Stomach smooth muscle (tissue), 2 donors: ENCODE results near the gene ADK.
A peak's percentile ranks its signal among the peaks of the same experiment; 100 is the strongest.

Source experiments
- H3K27ac ChIP-seq: one replicate; pipeline ENCODE4 v1.7.0; 2013; ENCODE audit warnings: mild to moderate bottlenecking, low read length, inconsistent platforms
- H3K27me3 ChIP-seq, 2 donors: one replicate each; pipeline ENCODE4 v1.7.0; 2013; ENCODE audit warnings: low read length in 2 of 2; ENCODE audit not compliant: insufficient read depth in 2 of 2, control insufficient read depth in 1 of 2
- H3K36me3 ChIP-seq, 2 donors: one replicate each; pipeline ENCODE4 v1.7.0; 2013; ENCODE audit warnings: low read length in 2 of 2; ENCODE audit not compliant: control insufficient read depth in 2 of 2, insufficient read depth in 2 of 2
- H3K4me1 ChIP-seq: one replicate; pipeline ENCODE4 v1.7.0; 2013; ENCODE audit warnings: low read length; ENCODE audit not compliant: control insufficient read depth, insufficient read depth
- H3K4me3 ChIP-seq, 2 donors: one replicate each; pipeline ENCODE4 v1.7.0; 2013; ENCODE audit warnings: low read length in 2 of 2
- H3K9ac ChIP-seq, 2 donors: one replicate each; pipeline ENCODE4 v1.7.0; 2013; ENCODE audit warnings: low read length in 2 of 2, mild to moderate bottlenecking in 1 of 2
- H3K9me3 ChIP-seq, 2 donors: one replicate each; pipeline ENCODE4 v1.7.0; 2013; ENCODE audit warnings: low read length in 2 of 2; ENCODE audit not compliant: control insufficient read depth in 2 of 2
- donor health status: healthy.
- donor health status: Pancreatic carcinoma.

The ADK gene

GRCh38 chr10:74150990-74151878 lies at the start of gene ADK:
TSS of gene ADK (plus strand) at chr10:74151221. CDS start at chr10:74151279, 58 bp downstream.
- peaks cover 16% of the 10 kb centered on the region for H3K4me1 ChIP-seq
- H3K9ac ChIP-seq, result peak within 1 kb of the TSS; percentile 95 to 96
- peak within 1 kb of the TSS; percentile 95 for H3K27ac ChIP-seq
- H3K27me3 ChIP-seq, result no peaks in the 10 kb centered on the region
- no peaks in the 10 kb centered on the region for H3K36me3 ChIP-seq
- H3K4me3 ChIP-seq, result peak within 1 kb of the TSS; percentile 97
- H3K9me3 ChIP-seq, result no peaks in the 10 kb centered on the region

GRCh38 chr10:74103560-74104258 lies 47.3 kb upstream of the ADK start:
- peaks cover 68 to 74% of the 10 kb centered on the region in 2 donors for H3K36me3 ChIP-seq
- no peak overlapping the region for H3K9ac ChIP-seq
- no peaks in the 10 kb centered on the region for H3K4me1 ChIP-seq
- no peak overlapping the region for H3K27ac ChIP-seq
- no peaks in the 10 kb centered on the region for H3K9me3 ChIP-seq
- no peak overlapping the region for H3K4me3 ChIP-seq
- H3K27me3 ChIP-seq, result no peaks in the 10 kb centered on the region

GRCh38 chr10:74104480-74104879 lies 46.5 kb upstream of the ADK start:
- no peaks in the 10 kb centered on the region for H3K4me1 ChIP-seq
- no peaks in the 10 kb centered on the region for H3K27me3 ChIP-seq
- H3K4me3 ChIP-seq, result no peak overlapping the region
- H3K9me3 ChIP-seq, result no peaks in the 10 kb centered on the region
- no peak overlapping the region for H3K27ac ChIP-seq
- H3K9ac ChIP-seq, result no peak overlapping the region
- H3K36me3 ChIP-seq, result peaks cover 68 to 74% of the 10 kb centered on the region in 2 donors

- Histone ChIP-seq H3K27me3 (no peaks in the 10 kb centered on the region), H3K9ac (no peak overlapping the region), H3K4me1 (no peaks in the 10 kb centered on the region), H3K36me3 (peaks cover 67 to 74% of the 10 kb centered on the region in 2 donors), H3K4me3 (no peak overlapping the region), H3K9me3 (no peaks in the 10 kb centered on the region), H3K27ac (no peak overlapping the region)
Measured at GRCh38 chr10:74104996-74105395, 46.0 kb upstream of the ADK start.

GRCh38 chr10:74107391-74107790 lies 43.6 kb upstream of the ADK start:
- Histone ChIP-seq H3K27ac (no peak overlapping the region), H3K27me3 (no peaks in the 10 kb centered on the region), H3K4me1 (peaks cover under 1% of the 10 kb centered on the region), H3K9me3 (no peaks in the 10 kb centered on the region), H3K36me3 (peaks cover 74 to 84% of the 10 kb centered on the region in 2 donors), H3K4me3 (no peak overlapping the region), H3K9ac (no peak overlapping the region)

GRCh38 chr10:74109452-74109851 lies 41.6 kb upstream of the ADK start:
- no peaks in the 10 kb centered on the region for H3K27me3 ChIP-seq
- peaks cover 19% of the 10 kb centered on the region for H3K4me1 ChIP-seq
- H3K4me3 ChIP-seq, result no peak overlapping the region
- H3K27ac ChIP-seq, result no peak overlapping the region
- H3K36me3 ChIP-seq, result peaks cover 82 to 87% of the 10 kb centered on the region in 2 donors
- H3K9me3 ChIP-seq, result no peaks in the 10 kb centered on the region
- H3K9ac ChIP-seq, result no peak overlapping the region

DNA sequence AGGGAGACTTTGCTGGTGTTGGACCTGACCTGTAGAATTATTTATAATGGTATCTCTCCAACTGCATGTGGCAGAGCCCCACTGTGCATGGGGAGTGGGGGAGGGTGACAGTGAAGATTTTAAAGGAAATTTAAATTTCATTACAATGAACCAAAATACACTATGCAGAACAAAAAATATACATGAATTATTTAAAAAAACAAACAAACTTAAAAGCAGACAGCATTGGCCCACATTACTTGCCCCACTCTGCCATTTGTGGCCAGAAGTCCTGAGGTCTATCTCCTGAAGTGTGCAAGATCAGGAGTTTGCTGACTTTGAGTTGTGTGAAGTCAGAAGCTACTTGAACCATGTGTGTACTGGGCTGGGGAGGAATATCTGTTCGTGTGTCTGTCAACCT lies 40.9 kb upstream of the ADK start:
- Histone ChIP-seq H3K9ac (no peak overlapping the region), H3K9me3 (no peaks in the 10 kb centered on the region), H3K27me3 (no peaks in the 10 kb centered on the region), H3K36me3 (peaks cover 82 to 88% of the 10 kb centered on the region in 2 donors), H3K27ac (no peak overlapping the region), H3K4me3 (no peak overlapping the region), H3K4me1 (peaks cover 19% of the 10 kb centered on the region)

GRCh38 chr10:74111799-74112198 lies 39.2 kb upstream of the ADK start:
- Histone ChIP-seq H3K27me3 (no peaks in the 10 kb centered on the region), H3K36me3 (peaks cover 82 to 84% of the 10 kb centered on the region in 2 donors), H3K9ac (no peak overlapping the region), H3K4me3 (no peak overlapping the region), H3K9me3 (no peaks in the 10 kb centered on the region), H3K4me1 (peaks cover 19% of the 10 kb centered on the region), H3K27ac (peak overlapping the region; percentile 64)

GRCh38 chr10:74113546-74113945 lies 37.5 kb upstream of the ADK start:
- no peaks in the 10 kb centered on the region for H3K27me3 ChIP-seq
- peaks cover 19% of the 10 kb centered on the region for H3K4me1 ChIP-seq
- no peaks in the 10 kb centered on the region for H3K9me3 ChIP-seq
- peaks cover 80 to 82% of the 10 kb centered on the region in 2 donors for H3K36me3 ChIP-seq
- H3K27ac ChIP-seq, result peak overlapping the region; percentile 64
- H3K4me3 ChIP-seq, result no peak overlapping the region
- H3K9ac ChIP-seq, result peak overlapping the region in 1 of 2 donors; percentile 51

- Histone ChIP-seq H3K27ac (peak overlapping the region; percentile 64), H3K4me3 (no peak overlapping the region), H3K9me3 (no peaks in the 10 kb centered on the region), H3K9ac (peak overlapping the region in 1 of 2 donors; percentile 51), H3K36me3 (peaks cover 80 to 82% of the 10 kb centered on the region in 2 donors), H3K27me3 (no peaks in the 10 kb centered on the region), H3K4me1 (peaks cover 19% of the 10 kb centered on the region)
Measured at GRCh38 chr10:74114041-74114448, 37.0 kb upstream of the ADK start.
